ENCODE data around the gene TDRD9.

- TF ChIP-seq POLR2A (IDR thresholded peaks at IDR 0.05; ENCODE audit: low read length) (no peak), GATA1 (IDR thresholded peaks at IDR 0.05; ENCODE audit: low read depth, low read length) (no peak)
Observed at GRCh38 chr14:104072586-104072985, 144.3 kb downstream of the TDRD9 start.

Measured in erythroblast (primary cell).